ENCODE data around the gene FST. TPM values are rescaled to one million over a fixed set of nuclear protein-coding genes. Genes with fewer than 3 reads are reported as not detected.

FST gene
- total and polyA plus RNA-seq, 2 of the 13 experiments (the other 11 are each of a cell fraction or from before 2014, with no cell fraction given): 38.6 to 136 TPM

GRCh38 chr5:53482717-53483638 is 2.5 kb downstream of the FST start (continued):
- TF ChIP-seq THAP9 (CRISPR knock-in tag; IDR thresholded peaks at IDR 0.05; ENCODE audit: borderline replicate concordance) (peak; percentile 67; the same call in 1 of the 2 replicates), EEA1 (CRISPR knock-in tag; IDR thresholded peaks at IDR 0.05; ENCODE audit: borderline replicate concordance) (no peak), ELF1 (CRISPR knock-in tag; IDR thresholded peaks at IDR 0.05) (0 out of 2 replicates have a peak, but pooled peaks have one; percentile 48), TAF1 (CRISPR knock-in tag; IDR thresholded peaks at IDR 0.05) (peak; percentile 48), ZMAT3 (CRISPR knock-in tag; conservative IDR thresholded peaks at IDR 0.05) (peak; percentile 61; the same call in 1 of the 2 replicates), CREB1 (IDR thresholded peaks at IDR 0.05) (no peak), CREB1 (CRISPR knock-in tag; IDR thresholded peaks at IDR 0.05) (0 out of 2 replicates have a peak, but pooled peaks have one; percentile 56), SMC3 (IDR thresholded peaks at IDR 0.05; ENCODE audit: low read length) (no peak; the same call in none of the 2 replicates), CBX5 (CRISPR knock-in tag; IDR thresholded peaks at IDR 0.05; ENCODE audit: borderline replicate concordance) (0 out of 2 replicates have a peak, but pooled peaks have one; percentile 67), BATF2 (CRISPR knock-in tag; IDR thresholded peaks at IDR 0.05) (no peak), SCMH1 (CRISPR knock-in tag; IDR thresholded peaks at IDR 0.05; ENCODE audit: borderline replicate concordance) (no peak), RFX5 (IDR thresholded peaks at IDR 0.05; ENCODE audit: low read depth, low read length) (no peak), SRSF4 (IDR thresholded peaks at IDR 0.05; ENCODE audit: low read depth, low read length, poor library complexity, severe bottlenecking) (no peak), CREB3 (CRISPR knock-in tag; IDR thresholded peaks at IDR 0.05) (no peak), ATRX (CRISPR knock-in tag; IDR thresholded peaks at IDR 0.05; ENCODE audit: borderline replicate concordance) (no peak), ZNF607 (CRISPR knock-in tag; IDR thresholded peaks at IDR 0.05; ENCODE audit: borderline replicate concordance) (peak; percentile 85), E2F5 (CRISPR knock-in tag; conservative IDR thresholded peaks at IDR 0.05) (no peak; the same call in 1 of the 2 replicates), GLI4 (CRISPR knock-in tag; IDR thresholded peaks at IDR 0.05; ENCODE audit: borderline replicate concordance) (peak; percentile 86; the same call in 1 of the 2 replicates), GMEB1 (CRISPR knock-in tag; IDR thresholded peaks at IDR 0.05; ENCODE audit: borderline replicate concordance) (peak; percentile 40; the same call in 1 of the 2 replicates), ZNF484 (CRISPR knock-in tag; IDR thresholded peaks at IDR 0.05; ENCODE audit: borderline replicate concordance, low read depth) (no peak), ETV6 (CRISPR knock-in tag; conservative IDR thresholded peaks at IDR 0.05) (0 out of 2 replicates have a peak, but pooled peaks have one; percentile 32), SRF (IDR thresholded peaks at IDR 0.05; ENCODE audit: low read depth, low read length) (no peak)

Data from HepG2 (cell line).